ENCODE data around the gene CCDC82. TPM values are rescaled to one million over a fixed set of nuclear protein-coding genes. Genes with fewer than 3 reads are reported as not detected.

The CCDC82 gene
- total and polyA plus RNA-seq, 2 experiments from 2014 or later = 17.3 TPM

GRCh38 chr11:96400697-96401096 is 11.0 kb upstream of the CCDC82 start:
- no peaks in the 10 kb centered on the region for H3K27me3 ChIP-seq
- H3K27ac ChIP-seq = no peak overlapping the region
- TF ChIP-seq CTCF (IDR thresholded peaks at IDR 0.05; ENCODE audit: low read depth, low read length) = no peak

GRCh38 chr11:96397863-96398262 is 8.2 kb upstream of the CCDC82 start:
- no peak for DNase-seq (ENCODE audit: low read depth in 1 of 2, low spot score in 1 of 2)
- Histone ChIP-seq H3K4me1 (ENCODE audit: low read depth) (no peaks in the 10 kb centered on the region), H3K36me3 (no peaks in the 10 kb centered on the region), H3K27me3 (no peaks in the 10 kb centered on the region), H3K27ac (no peak overlapping the region), H3K9me3 (ENCODE audit: low read depth) (no peaks in the 10 kb centered on the region), H3K4me3 (no peak overlapping the region)
- TF ChIP-seq CTCF (IDR thresholded peaks at IDR 0.05; ENCODE audit: low read depth, low read length) = no peak

More at GRCh38 chr11:96400697-96401096, 11.0 kb upstream of the CCDC82 start:
- H3K36me3 ChIP-seq = no peaks in the 10 kb centered on the region
- no peak overlapping the region for H3K4me3 ChIP-seq
- no peak for DNase-seq (ENCODE audit: low read depth in 1 of 2, low spot score in 1 of 2)
- H3K9me3 ChIP-seq (ENCODE audit: low read depth) = no peaks in the 10 kb centered on the region
- no peaks in the 10 kb centered on the region for H3K4me1 ChIP-seq (ENCODE audit: low read depth)

GRCh38 chr11:96396637-96397036 is 6.9 kb upstream of the CCDC82 start:
- no peak for TF ChIP-seq CTCF (IDR thresholded peaks at IDR 0.05; ENCODE audit: low read depth, low read length)
- Histone ChIP-seq H3K4me1 (ENCODE audit: low read depth) (no peaks in the 10 kb centered on the region), H3K27ac (no peak overlapping the region)

GRCh38 chr11:96394773-96395172 is 5.1 kb upstream of the CCDC82 start:
- Histone ChIP-seq H3K9me3 (ENCODE audit: low read depth) (no peaks in the 10 kb centered on the region), H3K27ac (no peak overlapping the region), H3K27me3 (no peaks in the 10 kb centered on the region), H3K36me3 (no peaks in the 10 kb centered on the region), H3K4me3 (no peak overlapping the region), H3K4me1 (ENCODE audit: low read depth) (no peaks in the 10 kb centered on the region)
- DNase-seq (ENCODE audit: low read depth in 1 of 2, low spot score in 1 of 2) = no peak
- TF ChIP-seq CTCF (IDR thresholded peaks at IDR 0.05; ENCODE audit: low read depth, low read length) = no peak

More at GRCh38 chr11:96396637-96397036, 6.9 kb upstream of the CCDC82 start:
- no peak overlapping the region for H3K4me3 ChIP-seq
- no peak for DNase-seq (ENCODE audit: low read depth in 1 of 2, low spot score in 1 of 2)
- no peaks in the 10 kb centered on the region for H3K9me3 ChIP-seq (ENCODE audit: low read depth)
- no peaks in the 10 kb centered on the region for H3K27me3 ChIP-seq
- no peaks in the 10 kb centered on the region for H3K36me3 ChIP-seq

- no peak overlapping the region for H3K4me3 ChIP-seq
- no peaks in the 10 kb centered on the region for H3K27me3 ChIP-seq
- H3K9me3 ChIP-seq (ENCODE audit: low read depth) = no peaks in the 10 kb centered on the region
- peak; percentile 40 to 71 for DNase-seq (ENCODE audit: low read depth in 1 of 2, low spot score in 1 of 2)
- no peak overlapping the region for H3K27ac ChIP-seq
- no peaks in the 10 kb centered on the region for H3K4me1 ChIP-seq (ENCODE audit: low read depth)
- H3K36me3 ChIP-seq = no peaks in the 10 kb centered on the region
- peak; percentile 67 for TF ChIP-seq CTCF (IDR thresholded peaks at IDR 0.05; ENCODE audit: low read depth, low read length)
These were observed 4.1 kb upstream of the CCDC82 start for GRCh38 chr11:96393753-96394348.
